HCT116 (cell line): ENCODE results near the gene ABR. TPM values are rescaled to one million over a fixed set of nuclear protein-coding genes. Genes with fewer than 3 reads are reported as not detected.
A peak's percentile ranks its signal among the peaks of the same experiment; 100 is the strongest.

ENCODE experiments used
- ATAC-seq: fragments of 200-7000 bp; cut with Tn5 transposase; 2 replicates; pipeline ENCODE4 v1.9.1; 2020; ENCODE audit warnings: mild to moderate bottlenecking, moderate library complexity
- BruUV-seq: library from RNA; stranded (reverse); fragments of 400-500 nt; replicated peaks from 2 replicates; lab custom pipeline; 2021; lab: Mats Ljungman, UMichigan
- CTCF ChIA-PET: fragments of 300-600 bp; sonication (Branson Sonifier 250); formaldehyde crosslinking; loops from one replicate; lab custom pipeline; 2021; ENCODE audit warnings: antibody characterized with exemption; lab: Charles Lee
- POLR2A ChIA-PET: fragments of 300-600, 350-600 bp; sonication (Branson Sonifier 250); formaldehyde crosslinking; loops from one replicate; lab custom pipeline; 2021; ENCODE audit warnings: antibody characterized with exemption; lab: Charles Lee
- RAD21 ChIA-PET, 2 experiments: fragments of 300-600 bp; sonication (Branson Sonifier 250); formaldehyde crosslinking; loops; one replicate each; lab custom pipeline; 2023; ENCODE audit warnings: low total read pairs in 2 of 2; ENCODE audit not compliant: uncharacterized antibody in 2 of 2, unreplicated experiment in 2 of 2, low non-redundant PET in 1 of 2; lab: Charles Lee
- DNase-seq: peaks from one replicate; pipeline ENCODE4 v3.0.0-alpha.2; 2010; ENCODE audit warnings: low read depth, low spot score
- H2AFZ ChIP-seq: fragments of 200-600 bp; shearing (Covaris generic), sonication (generic); 2 replicates; pipeline ENCODE4 v1.6.1; 2017; ENCODE audit warnings: low read depth, mixed run types, mixed read lengths, antibody characterized with exemption, low read length; ENCODE audit not compliant: poor library complexity, severe bottlenecking
- H3K27ac ChIP-seq: 2 replicates; pipeline ENCODE4 v1.5.1; 2012; ENCODE audit warnings: low read depth, low read length
- H3K27me3 ChIP-seq: fragments of 200-600 bp; sonication (generic); 2 replicates; pipeline ENCODE4 v1.6.1; 2016; ENCODE audit warnings: mixed run types, low read length, mixed read lengths; ENCODE audit not compliant: insufficient read depth
- H3K36me3 ChIP-seq, 2 experiments: fragments of 200-500 bp in 1 of 2; fragments of 200-600 bp in 1 of 2; sonication (Bioruptor generic) in 1 of 2; sonication (generic) in 1 of 2; 2 replicates each; pipeline versions ENCODE4 v1.5.1 to v1.6.1; 2014 to 2016; ENCODE audit warnings: low read length in 2 of 2, inconsistent platforms in 1 of 2, mixed read lengths in 1 of 2, mixed run types in 1 of 2; ENCODE audit not compliant: insufficient read depth in 2 of 2, control insufficient read depth in 1 of 2
- H3K4me1 ChIP-seq, 2 experiments: fragments of 200-600 bp in 1 of 2; sonication (generic) in 1 of 2; 2 replicates each; pipeline versions ENCODE4 v1.5.1 to v1.6.1; 2012 to 2017; ENCODE audit warnings: low read length in 2 of 2, inconsistent platforms in 1 of 2, mild to moderate bottlenecking in 1 of 2, mixed read lengths in 1 of 2, mixed run types in 1 of 2, moderate library complexity in 1 of 2; ENCODE audit not compliant: insufficient read depth in 2 of 2, control insufficient read depth in 1 of 2
- H3K4me2 ChIP-seq: fragments of 200-600 bp; sonication (generic); 2 replicates; pipeline ENCODE4 v1.6.1; 2017; ENCODE audit warnings: mixed run types, low read length, mixed read lengths
- H3K4me3 ChIP-seq, 2 experiments: fragments of 200-600 bp in 1 of 2; sonication (generic) in 1 of 2; replicated peaks in 1 of 2; 2 replicates each; pipeline ENCODE4 v1.5.1; 2011 to 2016; ENCODE audit warnings: low read length in 2 of 2, control low read depth in 1 of 2, low read depth in 1 of 2, mild to moderate bottlenecking in 1 of 2, mixed read lengths in 1 of 2, mixed run types in 1 of 2
- H3K79me2 ChIP-seq: fragments of 200-600 bp; sonication (generic); 2 replicates; pipeline ENCODE4 v1.6.1; 2017; ENCODE audit warnings: mild to moderate bottlenecking, mixed run types, low read length, moderate library complexity, mixed read lengths; ENCODE audit not compliant: insufficient read depth
- H3K9ac ChIP-seq: fragments of 200-600 bp; sonication (generic); 2 replicates; pipeline ENCODE4 v1.6.1; 2016; ENCODE audit warnings: low read length, mixed read lengths
- H3K9me2 ChIP-seq: fragments of 200-600 bp; sonication (generic), shearing (Covaris generic); 2 replicates; pipeline ENCODE4 v1.6.1; 2017; ENCODE audit warnings: mixed run types, mild to moderate bottlenecking, moderate library complexity; ENCODE audit not compliant: insufficient read depth
- H3K9me3 ChIP-seq, 2 experiments: fragments of 200-500 bp in 1 of 2; fragments of 200-600 bp in 1 of 2; sonication (Bioruptor generic) in 1 of 2; sonication (generic) in 1 of 2; 2 replicates each; pipeline ENCODE4 v1.6.1; 2014 to 2017; ENCODE audit warnings: low read length in 2 of 2, mixed read lengths in 2 of 2, inconsistent platforms in 1 of 2, low read depth in 1 of 2, mild to moderate bottlenecking in 1 of 2, mixed run types in 1 of 2, moderate library complexity in 1 of 2; ENCODE audit not compliant: control insufficient read depth in 1 of 2, insufficient read depth in 1 of 2
- H4K20me1 ChIP-seq: fragments of 200-600 bp; sonication (generic), shearing (Covaris generic); 2 replicates; pipeline ENCODE4 v1.6.1; 2017; ENCODE audit warnings: mixed run types, mild to moderate bottlenecking, moderate library complexity; ENCODE audit not compliant: insufficient read depth
- CBX3 ChIP-seq: IDR thresholded peaks from 2 replicates; pipeline ENCODE4 v1.6.1; 2012; ENCODE audit warnings: low read depth
- CEBPB ChIP-seq: IDR thresholded peaks from 2 replicates; pipeline ENCODE4 v1.6.1; 2012; ENCODE audit warnings: low read depth
- EGR1 ChIP-seq: IDR thresholded peaks from 2 replicates; pipeline ENCODE4 v1.6.1; 2012; ENCODE audit warnings: low read depth
- EZH2phosphoT487 ChIP-seq: fragments of 200-600 bp; IDR thresholded peaks from 2 replicates; pipeline ENCODE4 v1.6.1; 2018; ENCODE audit warnings: antibody characterized with exemption, borderline replicate concordance
- FOSL1 ChIP-seq: IDR thresholded peaks from 2 replicates; pipeline ENCODE4 v1.6.1; 2012; ENCODE audit warnings: low read depth
- POLR2AphosphoS5 ChIP-seq: IDR thresholded peaks from 2 replicates; pipeline ENCODE4 v1.6.1; 2011; ENCODE audit warnings: mild to moderate bottlenecking, low read depth, low read length, moderate library complexity
- RAD21 ChIP-seq: IDR thresholded peaks from 2 replicates; pipeline ENCODE4 v1.6.1; 2012; ENCODE audit warnings: low read depth, mild to moderate bottlenecking
- SP1 ChIP-seq: IDR thresholded peaks from 2 replicates; pipeline ENCODE4 v1.6.1; 2012; ENCODE audit warnings: low read depth
- YY1 ChIP-seq: IDR thresholded peaks from 2 replicates; pipeline ENCODE4 v1.6.1; 2011; ENCODE audit warnings: low read length, low read depth, moderate library complexity, mild to moderate bottlenecking; ENCODE audit not compliant: insufficient replicate concordance; ENCODE audit errors: extremely low read depth
- ZFX ChIP-seq: fragments of 450-650 bp; IDR thresholded peaks from 2 replicates; pipeline ENCODE4 v1.6.1; 2017
- ZNF274 ChIP-seq: fragments of 200-500 bp; sonication (Bioruptor generic); IDR thresholded peaks from 2 replicates; pipeline ENCODE4 v1.6.1; 2014; ENCODE audit warnings: mild to moderate bottlenecking, low read depth, low read length, inconsistent platforms
- intact Hi-C: fragments of 100-400 bp; cut with micrococcal nuclease; formaldehyde crosslinking; loops from 2 replicates; pipeline ENCODE4 v1.10.0; 2022
- total RNA-seq: library from RNA; stranded (reverse); gene quantifications from one replicate; pipeline ENCODE4 v1.2.1, GENCODE V29; 2021; ENCODE audit not compliant: unreplicated experiment
- TF ChIP-seq, protein P1 (sequence below): IDR thresholded peaks from 2 replicates; pipeline ENCODE4 v1.6.1; 2012
- TF ChIP-seq, protein P2 (sequence below): IDR thresholded peaks from 2 replicates; pipeline ENCODE4 v1.6.1; 2012
- TF ChIP-seq, protein P3 (sequence below), 3 experiments: fragments of 200-600 bp in 1 of 3; sonication (generic) in 1 of 3; IDR thresholded peaks in 2 of 3; conservative IDR thresholded peaks in 1 of 3; 2 replicates each; pipeline ENCODE4 v1.5.1; 2012 to 2017; ENCODE audit warnings: low read depth in 2 of 3, low read length in 2 of 3, antibody characterized with exemption in 1 of 3, borderline replicate concordance in 1 of 3, control low read depth in 1 of 3, mild to moderate bottlenecking in 1 of 3, mixed read lengths in 1 of 3, mixed run types in 1 of 3, moderate library complexity in 1 of 3; ENCODE audit not compliant: insufficient read depth in 1 of 3

The ABR gene
- total RNA-seq, 1 experiment from 2014 or later, result 58.5 TPM

DNA sequence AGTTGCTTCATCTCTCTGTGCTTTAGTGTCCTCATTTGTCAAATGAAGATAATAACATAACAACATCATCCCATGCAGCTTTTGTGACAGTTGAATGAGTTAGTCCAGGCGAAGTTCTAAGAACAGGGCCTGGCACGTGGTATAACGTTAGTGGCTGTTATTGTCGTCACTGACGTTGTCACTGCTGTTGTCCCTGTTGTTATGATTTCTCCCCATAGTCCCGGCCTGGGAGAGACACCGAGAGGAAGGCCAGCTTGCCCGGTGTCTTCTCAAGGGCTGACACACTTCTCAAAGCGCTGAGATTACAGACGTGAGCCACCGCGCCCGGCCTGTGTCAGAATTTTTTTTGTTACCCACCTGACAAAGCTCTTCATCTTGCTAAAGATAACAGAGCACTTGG lies 29.9 kb downstream of the ABR start:
- Histone ChIP-seq H3K4me1 (peaks cover 5 to 15% of the 10 kb centered on the region in 2 experiments), H3K27ac (no peak overlapping the region), H3K27me3 (no peaks in the 10 kb centered on the region), H3K36me3 (no peaks in the 10 kb centered on the region), H2AFZ (no peak overlapping the region), H4K20me1 (no peaks in the 10 kb centered on the region), H3K79me2 (no peaks in the 10 kb centered on the region), H3K4me2 (no peak overlapping the region), H3K4me3 (no peak overlapping the region), H3K9me3 (no peaks in the 10 kb centered on the region; a peak in 1 of 4 replicates), H3K9ac (no peak overlapping the region), H3K9me2 (no peaks in the 10 kb centered on the region)
- TF ChIP-seq FOSL1 (no peak), CEBPB (no peak), ZNF274 (no peak), YY1 (no peak), POLR2AphosphoS5 (no peak), SP1 (no peak), ZFX (no peak), EZH2phosphoT487 (no peak)
- TF ChIP-seq, protein P1, sequence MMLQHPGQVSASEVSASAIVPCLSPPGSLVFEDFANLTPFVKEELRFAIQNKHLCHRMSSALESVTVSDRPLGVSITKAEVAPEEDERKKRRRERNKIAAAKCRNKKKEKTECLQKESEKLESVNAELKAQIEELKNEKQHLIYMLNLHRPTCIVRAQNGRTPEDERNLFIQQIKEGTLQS, result no peak
- TF ChIP-seq, protein P2, sequence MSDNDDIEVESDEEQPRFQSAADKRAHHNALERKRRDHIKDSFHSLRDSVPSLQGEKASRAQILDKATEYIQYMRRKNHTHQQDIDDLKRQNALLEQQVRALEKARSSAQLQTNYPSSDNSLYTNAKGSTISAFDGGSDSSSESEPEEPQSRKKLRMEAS, result no peak
- intact Hi-C loops, result no loop called here
- DNase-seq (no peak), ATAC-seq (no peak)
- ChIA-PET CTCF (interaction anchor here (3.6 to 5.2 kb wide), 2 partner anchors 27 to 90 kb away, joined by 29 to 114 read pairs; no protein-coding TSS in a partner anchor), RAD21 (no interaction called here), POLR2A (no interaction called here)
- no TSS peak for BruUV-seq

DNA sequence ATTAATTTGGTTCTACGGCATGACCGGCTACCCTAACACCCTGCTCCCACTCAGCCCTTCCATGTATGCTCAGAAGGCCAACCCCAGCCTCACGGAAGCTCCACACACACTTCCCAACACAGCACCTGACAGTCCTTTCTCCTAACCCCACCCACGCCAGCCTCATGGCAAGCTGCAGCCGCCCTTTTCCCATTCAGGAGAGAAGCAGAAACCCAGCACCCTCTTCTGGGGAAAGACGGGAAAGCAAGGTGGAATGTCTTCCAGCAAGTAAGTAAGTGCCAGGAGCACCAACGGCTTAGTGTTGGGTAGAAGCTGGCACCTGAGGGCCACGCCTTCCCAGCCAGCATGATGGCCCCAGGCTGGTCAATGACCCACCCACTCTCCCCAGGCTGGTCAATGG lies 32.1 kb downstream of the ABR start:
- intact Hi-C loops, result loop anchor here (1.0 kb wide), 2 partner anchors 24 to 89 kb away; no protein-coding TSS in a partner anchor
- ChIA-PET RAD21 (interaction anchor here (0.7 to 1.8 kb wide), 7 partner anchors 25 to 92 kb away, joined by 3 to 23 read pairs (median 3); no protein-coding TSS in a partner anchor), CTCF (interaction anchor here (0.6 to 5.2 kb wide), 11 partner anchors 9 to 99 kb away, joined by 3 to 114 read pairs (median 6); no protein-coding TSS in a partner anchor), POLR2A (interaction anchor here (0.6 to 1.8 kb wide), 3 partner anchors 36 to 432 kb away, joined by 3 to 9 read pairs (median 4); no protein-coding TSS in a partner anchor)
- peak overlapping the region; percentile 2; the same call in 1 of the 2 replicates for H3K9ac ChIP-seq
- H4K20me1 ChIP-seq, result no peaks in the 10 kb centered on the region
- H3K27me3 ChIP-seq, result no peaks in the 10 kb centered on the region
- no peak overlapping the region for H3K27ac ChIP-seq
- no peaks in the 10 kb centered on the region; a peak in 1 of 4 replicates for H3K9me3 ChIP-seq
- H3K79me2 ChIP-seq, result no peaks in the 10 kb centered on the region
- H3K4me1 ChIP-seq, result peaks cover 5 to 15% of the 10 kb centered on the region in 2 experiments
- no peaks in the 10 kb centered on the region for H3K36me3 ChIP-seq
- DNase-seq, result peak; percentile 71
- no TSS peak for BruUV-seq
- no peak overlapping the region for H2AFZ ChIP-seq
- H3K4me3 ChIP-seq, result no peak overlapping the region
- no peaks in the 10 kb centered on the region for H3K9me2 ChIP-seq
- peak overlapping the region; percentile 12; the same call in 1 of the 2 replicates for H3K4me2 ChIP-seq
- TF ChIP-seq EGR1 (peak; percentile 80), CBX3 (no peak), RAD21 (peak; percentile 94), SP1 (no peak), POLR2AphosphoS5 (0 out of 2 replicates have a peak, but pooled peaks have one; percentile 20)
- TF ChIP-seq, protein P2, result peak; percentile 86
- TF ChIP-seq, protein P3, sequence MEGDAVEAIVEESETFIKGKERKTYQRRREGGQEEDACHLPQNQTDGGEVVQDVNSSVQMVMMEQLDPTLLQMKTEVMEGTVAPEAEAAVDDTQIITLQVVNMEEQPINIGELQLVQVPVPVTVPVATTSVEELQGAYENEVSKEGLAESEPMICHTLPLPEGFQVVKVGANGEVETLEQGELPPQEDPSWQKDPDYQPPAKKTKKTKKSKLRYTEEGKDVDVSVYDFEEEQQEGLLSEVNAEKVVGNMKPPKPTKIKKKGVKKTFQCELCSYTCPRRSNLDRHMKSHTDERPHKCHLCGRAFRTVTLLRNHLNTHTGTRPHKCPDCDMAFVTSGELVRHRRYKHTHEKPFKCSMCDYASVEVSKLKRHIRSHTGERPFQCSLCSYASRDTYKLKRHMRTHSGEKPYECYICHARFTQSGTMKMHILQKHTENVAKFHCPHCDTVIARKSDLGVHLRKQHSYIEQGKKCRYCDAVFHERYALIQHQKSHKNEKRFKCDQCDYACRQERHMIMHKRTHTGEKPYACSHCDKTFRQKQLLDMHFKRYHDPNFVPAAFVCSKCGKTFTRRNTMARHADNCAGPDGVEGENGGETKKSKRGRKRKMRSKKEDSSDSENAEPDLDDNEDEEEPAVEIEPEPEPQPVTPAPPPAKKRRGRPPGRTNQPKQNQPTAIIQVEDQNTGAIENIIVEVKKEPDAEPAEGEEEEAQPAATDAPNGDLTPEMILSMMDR (IDR thresholded peaks at IDR 0.05 in 2 of 3, conservative IDR thresholded peaks at IDR 0.05 in 1 of 3; ENCODE audit: borderline replicate concordance in 1 of 3, insufficient read depth in 1 of 3, low read depth in 2 of 3, low read length in 2 of 3), result peak; percentile 68 to 90 (median 75)
- peak; percentile 96 for ATAC-seq
